KBM-7 (cell line): ENCODE results near the gene NPIPA5.
"Not testable (repeated sequence)": the region's sequence is repeated elsewhere in the genome, so short reads cannot be mapped to it uniquely, and the experiment has no call there.

ENCODE experiments used
- DNase-seq: peaks from one replicate; pipeline ENCODE4 v3.0.0-alpha.2; 2015
- in situ Hi-C: fragments of 300-500 bp; cut with MboI; formaldehyde crosslinking; loops from 2 replicates; pipeline ENCODE4 v1.14.3; 2020; ENCODE audit warnings: low sequenced_read_pairs, low pct_unique_long_range_greater_than_20kb, mixed read lengths

Gene NPIPA5

GRCh38 chr16:15395631-15396508 lies 17.8 kb upstream of the NPIPA5 start, which contains the start of gene MPV17L:
Gene MPV17L (plus strand): TSS chr16:15395754. CDS start chr16:15395898, 144 bp downstream.
- in situ Hi-C loops: not testable (repeated sequence)

GRCh38 chr16:15393025-15393424 lies 14.9 kb upstream of the NPIPA5 start:
- DNase-seq, in situ Hi-C loops: not testable (repeated sequence)

More at GRCh38 chr16:15395631-15396508, 17.8 kb upstream of the NPIPA5 start, which contains the start of gene MPV17L:
- peak; percentile 18 for DNase-seq

GRCh38 chr16:15389916-15390315 lies 11.8 kb upstream of the NPIPA5 start:
- in situ Hi-C loops, DNase-seq: not testable (repeated sequence)

GRCh38 chr16:15388060-15388459 lies 10.0 kb upstream of the NPIPA5 start:
- DNase-seq, in situ Hi-C loops: not testable (repeated sequence)

GRCh38 chr16:15382810-15383209 lies 4.7 kb upstream of the NPIPA5 start:
- DNase-seq, in situ Hi-C loops: not testable (repeated sequence)

GRCh38 chr16:15357495-15357894 lies 20.6 kb downstream of the NPIPA5 start:
- in situ Hi-C loops, DNase-seq: not testable (repeated sequence)

GRCh38 chr16:15354846-15355245 lies 23.2 kb downstream of the NPIPA5 start:
- in situ Hi-C loops, DNase-seq: not testable (repeated sequence)

- in situ Hi-C loops, DNase-seq: not testable (repeated sequence)
Measured at GRCh38 chr16:15352852-15353251, 25.2 kb downstream of the NPIPA5 start.

GRCh38 chr16:15351745-15352144 lies 26.3 kb downstream of the NPIPA5 start:
- in situ Hi-C loops, DNase-seq: not testable (repeated sequence)

- in situ Hi-C loops, DNase-seq: not testable (repeated sequence)
Measured at GRCh38 chr16:15351251-15351650, 26.8 kb downstream of the NPIPA5 start.

- in situ Hi-C loops, DNase-seq: not testable (repeated sequence)
Measured at GRCh38 chr16:15348721-15349120, 29.4 kb downstream of the NPIPA5 start.

- in situ Hi-C loops, DNase-seq: not testable (repeated sequence)
Measured at GRCh38 chr16:15342337-15342736, 35.8 kb downstream of the NPIPA5 start.

- in situ Hi-C loops, DNase-seq: not testable (repeated sequence)
Measured at GRCh38 chr16:15338986-15339385, 39.1 kb downstream of the NPIPA5 start.

GRCh38 chr16:15337974-15338605 lies 40.0 kb downstream of the NPIPA5 start:
- in situ Hi-C loops, DNase-seq: not testable (repeated sequence)

- in situ Hi-C loops: not testable (repeated sequence)
Measured at GRCh38 chr16:15335609-15336008, 42.5 kb downstream of the NPIPA5 start.

GRCh38 chr16:15333969-15334368 lies 44.1 kb downstream of the NPIPA5 start:
- DNase-seq, in situ Hi-C loops: not testable (repeated sequence)

More at GRCh38 chr16:15335609-15336008, 42.5 kb downstream of the NPIPA5 start:
- DNase-seq: not testable (repeated sequence)

- in situ Hi-C loops: not testable (repeated sequence)
Measured at GRCh38 chr16:15330978-15331377, 47.1 kb downstream of the NPIPA5 start.

GRCh38 chr16:15324954-15325353 lies 53.1 kb downstream of the NPIPA5 start:
- in situ Hi-C loops: not testable (repeated sequence)

More at GRCh38 chr16:15330978-15331377, 47.1 kb downstream of the NPIPA5 start:
- not testable (repeated sequence) for DNase-seq

GRCh38 chr16:15323373-15323772 lies 54.7 kb downstream of the NPIPA5 start:
- in situ Hi-C loops, DNase-seq: not testable (repeated sequence)

More at GRCh38 chr16:15324954-15325353, 53.1 kb downstream of the NPIPA5 start:
- not testable (repeated sequence) for DNase-seq
